HT-29 (cell line): ENCODE results near the gene CTSS. TPM values are rescaled to one million over a fixed set of nuclear protein-coding genes. Genes with fewer than 3 reads are reported as not detected.
"Not testable (repeated sequence)": the region's sequence is repeated elsewhere in the genome, so short reads cannot be mapped to it uniquely, and the experiment has no call there.

Experiments used
- DNase-seq: peaks from one replicate; pipeline ENCODE4 v3.0.0-alpha.2; 2015; ENCODE audit warnings: low spot score
- total RNA-seq: library from RNA; depleted of rRNA; stranded (reverse); fragments of >200 nt; shearing (Covaris generic); gene quantifications from 2 replicates; pipeline ENCODE4 v1.2.3, GENCODE V29; 2014

Gene CTSS
- total RNA-seq, 1 experiment from 2014 or later = 5.8 TPM

GRCh38 chr1:150775931-150776505, 10.4 kb upstream of the CTSS start:
- not testable (repeated sequence) for DNase-seq

- DNase-seq = no peak
These were observed 9.7 kb upstream of the CTSS start for GRCh38 chr1:150775276-150775675.

GRCh38 chr1:150772326-150772725, 6.7 kb upstream of the CTSS start:
- DNase-seq = no peak

- DNase-seq = not testable (repeated sequence)
These were observed 2.1 kb upstream of the CTSS start for GRCh38 chr1:150767704-150768103.

- not testable (repeated sequence) for DNase-seq
These were observed 361 bp upstream of the CTSS start for GRCh38 chr1:150765977-150766301.

GRCh38 chr1:150764617-150765101, 919 bp downstream of the CTSS start:
- DNase-seq = no peak

GRCh38 chr1:150763018-150763417, 2.6 kb downstream of the CTSS start:
- DNase-seq = no peak

GRCh38 chr1:150762552-150762951, 3.0 kb downstream of the CTSS start:
- no peak for DNase-seq

GRCh38 chr1:150761801-150762200, 3.8 kb downstream of the CTSS start:
- no peak for DNase-seq

- DNase-seq = no peak
These were observed 5.6 kb downstream of the CTSS start for GRCh38 chr1:150760013-150760412.

- DNase-seq = no peak
These were observed 12.2 kb downstream of the CTSS start for GRCh38 chr1:150753416-150753815.

- no peak for DNase-seq
These were observed 14.1 kb downstream of the CTSS start for GRCh38 chr1:150751443-150751842.

- DNase-seq = no peak
These were observed 15.8 kb downstream of the CTSS start for GRCh38 chr1:150749720-150750311.

- DNase-seq = no peak
These were observed 16.5 kb downstream of the CTSS start for GRCh38 chr1:150748878-150749719.

GRCh38 chr1:150730130-150730721, 35.4 kb downstream of the CTSS start:
- no peak for DNase-seq

- DNase-seq = no peak
These were observed 41.2 kb downstream of the CTSS start for GRCh38 chr1:150724336-150724735.

GRCh38 chr1:150720703-150721102, 44.9 kb downstream of the CTSS start, which contains the start of gene HORMAD1:
TSS of gene HORMAD1 (minus strand) at chr1:150720895. CDS start at chr1:150719505, 1,390 bp downstream.
- no peak for DNase-seq

- DNase-seq = no peak
These were observed 45.5 kb downstream of the CTSS start for GRCh38 chr1:150720098-150720497.

- no peak for DNase-seq
These were observed 47.2 kb downstream of the CTSS start for GRCh38 chr1:150718225-150718891.

- DNase-seq = not testable (repeated sequence)
These were observed 56.5 kb downstream of the CTSS start for GRCh38 chr1:150709031-150709430.

- no peak for DNase-seq
These were observed 57.0 kb downstream of the CTSS start for GRCh38 chr1:150708595-150708994.

GRCh38 chr1:150706091-150706490, 59.5 kb downstream of the CTSS start:
- no peak for DNase-seq
